IMR-90 (cell line): ENCODE measurements around the gene SOX12. TPM values are rescaled to one million over a fixed set of nuclear protein-coding genes. Genes with fewer than 3 reads are reported as not detected.
A peak's percentile ranks its signal among the peaks of the same experiment; 100 is the strongest.

ENCODE experiments used
- ATAC-seq: fragments of 200-7000 bp; cut with Tn5 transposase; 2 replicates; pipeline ENCODE4 v1.9.1; 2020; ENCODE audit warnings: low read depth, mild to moderate bottlenecking, moderate library complexity
- BruUV-seq: library from RNA; stranded (reverse); fragments of 400-500 nt; replicated peaks from 2 replicates; lab custom pipeline; 2021; lab: Mats Ljungman, UMichigan
- CTCF ChIA-PET: fragments of 300-600 bp; formaldehyde crosslinking; extraction: SDS; loops from one replicate; lab custom pipeline; 2021; ENCODE audit warnings: antibody characterized with exemption; lab: Yijun Ruan, JAX
- POLR2A ChIA-PET: fragments of 300-600 bp; sonication (Branson Sonifier 250); formaldehyde crosslinking; loops from one replicate; lab custom pipeline; 2022; ENCODE audit warnings: antibody characterized with exemption; ENCODE audit not compliant: unreplicated experiment; lab: Charles Lee
- DNase-seq: peaks from one replicate; pipeline ENCODE4 v3.0.0; 2013
- H2AFZ ChIP-seq: replicated peaks from 2 replicates; pipeline ENCODE3; 2013; ENCODE audit warnings: low read length, mild to moderate bottlenecking; ENCODE audit not compliant: poor library complexity
- H2AK5ac ChIP-seq: 2 replicates; pipeline ENCODE4 v1.6.1; 2013; ENCODE audit warnings: low read depth, low read length, inconsistent platforms
- H2AK9ac ChIP-seq: replicated peaks from 2 replicates; pipeline ENCODE3; 2013; ENCODE audit warnings: mild to moderate bottlenecking, low read depth, low read length, moderate library complexity; ENCODE audit not compliant: poor library complexity
- H2BK120ac ChIP-seq: 2 replicates; pipeline ENCODE4 v1.6.1; 2013; ENCODE audit warnings: low read depth, low read length, inconsistent platforms
- H2BK15ac ChIP-seq: 3 replicates; pipeline ENCODE4 v1.6.1; 2013; ENCODE audit warnings: low read depth, low read length, inconsistent platforms
- H2BK20ac ChIP-seq: 2 replicates; pipeline ENCODE4 v1.6.1; 2013; ENCODE audit warnings: low read depth, mild to moderate bottlenecking, inconsistent platforms, low read length, moderate library complexity
- H2BK5ac ChIP-seq: 2 replicates; pipeline ENCODE4 v1.6.1; 2013; ENCODE audit warnings: mild to moderate bottlenecking, low read depth, low read length, inconsistent platforms; ENCODE audit not compliant: poor library complexity, severe bottlenecking
- H3K14ac ChIP-seq: replicated peaks from 2 replicates; pipeline ENCODE4 v1.6.1; 2013; ENCODE audit warnings: low read depth, low read length, inconsistent platforms
- H3K18ac ChIP-seq: 2 replicates; pipeline ENCODE4 v1.6.1; 2013; ENCODE audit warnings: low read depth, low read length, control low read depth
- H3K23ac ChIP-seq: 2 replicates; pipeline ENCODE4 v1.6.1; 2013; ENCODE audit warnings: low read depth, low read length, inconsistent platforms
- H3K27ac ChIP-seq: 2 replicates; pipeline ENCODE4 v1.5.1; 2013; ENCODE audit warnings: mild to moderate bottlenecking, control low read depth, low read length; ENCODE audit not compliant: insufficient read depth
- H3K27me3 ChIP-seq: 2 replicates; pipeline ENCODE4 v1.6.1; 2013; ENCODE audit warnings: low read length; ENCODE audit not compliant: control insufficient read depth, insufficient read depth
- H3K36me3 ChIP-seq: 2 replicates; pipeline ENCODE4 v1.6.1; 2013; ENCODE audit warnings: low read length, mixed read lengths; ENCODE audit not compliant: control insufficient read depth, insufficient read depth
- H3K4ac ChIP-seq: 2 replicates; pipeline ENCODE4 v1.6.1; 2013; ENCODE audit warnings: low read depth, low read length, inconsistent platforms
- H3K4me1 ChIP-seq: 2 replicates; pipeline ENCODE4 v1.6.1; 2013; ENCODE audit warnings: low read length, mixed read lengths; ENCODE audit not compliant: control insufficient read depth, insufficient read depth
- H3K4me2 ChIP-seq: 2 replicates; pipeline ENCODE4 v1.6.1; 2013; ENCODE audit warnings: low read depth, mild to moderate bottlenecking, control low read depth, low read length, moderate library complexity
- H3K4me3 ChIP-seq: 2 replicates; pipeline ENCODE4 v1.5.1; 2013; ENCODE audit warnings: low read depth, mild to moderate bottlenecking, control low read depth, low read length, moderate library complexity; ENCODE audit not compliant: insufficient read depth
- H3K56ac ChIP-seq: 2 replicates; pipeline ENCODE4 v1.6.1; 2013; ENCODE audit warnings: low read length, inconsistent platforms; ENCODE audit not compliant: insufficient read depth; ENCODE audit errors: extremely low read depth
- H3K79me1 ChIP-seq, 2 experiments: 2 replicates each; pipeline ENCODE4 v1.6.1; 2013; ENCODE audit warnings: low read length in 2 of 2, inconsistent platforms in 1 of 2, low read depth in 1 of 2
- H3K9ac ChIP-seq: 2 replicates; pipeline ENCODE4 v1.6.1; 2013; ENCODE audit warnings: low read depth, low read length, control low read depth
- H3K9me1 ChIP-seq: 2 replicates; pipeline ENCODE4 v1.6.1; 2013; ENCODE audit warnings: low read length, inconsistent platforms; ENCODE audit not compliant: insufficient read depth
- H3K9me3 ChIP-seq: 2 replicates; pipeline ENCODE4 v1.6.1; 2013; ENCODE audit warnings: low read length; ENCODE audit not compliant: control insufficient read depth, insufficient read depth
- H4K20me1 ChIP-seq: 2 replicates; pipeline ENCODE4 v1.6.1; 2013; ENCODE audit warnings: low read length, inconsistent platforms; ENCODE audit not compliant: insufficient read depth
- H4K5ac ChIP-seq: 2 replicates; pipeline ENCODE4 v1.6.1; 2013; ENCODE audit warnings: mild to moderate bottlenecking, low read depth, low read length, control low read depth
- H4K8ac ChIP-seq, 2 experiments: 2 replicates each; pipeline ENCODE4 v1.6.1; 2013; ENCODE audit warnings: low read depth in 2 of 2, low read length in 2 of 2, control low read depth in 1 of 2, inconsistent platforms in 1 of 2
- H4K91ac ChIP-seq: 2 replicates; pipeline ENCODE4 v1.6.1; 2013; ENCODE audit warnings: low read depth, low read length, inconsistent platforms; ENCODE audit not compliant: insufficient read depth
- BHLHE40 ChIP-seq: fragments of 150-350 bp; IDR thresholded peaks from 2 replicates; pipeline ENCODE4 v1.6.1; 2016; ENCODE audit warnings: mild to moderate bottlenecking, low read depth, low read length
- CEBPB ChIP-seq: IDR thresholded peaks from 2 replicates; pipeline ENCODE4 v1.6.1; 2012; ENCODE audit warnings: low read depth, low read length, improper control_type of control experiment
- CHD1 ChIP-seq: IDR thresholded peaks from 2 replicates; pipeline ENCODE4 v1.6.1; 2012; ENCODE audit warnings: low read depth, low read length, improper control_type of control experiment
- CTCF ChIP-seq: conservative IDR thresholded peaks from 2 replicates; pipeline ENCODE4 v1.5.1; 2012; ENCODE audit warnings: mild to moderate bottlenecking, low read depth, low read length, improper control_type of control experiment
- FOS ChIP-seq: fragments of 150-350 bp; IDR thresholded peaks from 2 replicates; pipeline ENCODE4 v1.6.1; 2016; ENCODE audit warnings: low read depth, low read length
- MAFK ChIP-seq: IDR thresholded peaks from 2 replicates; pipeline ENCODE4 v1.6.1; 2012; ENCODE audit warnings: low read depth, low read length, improper control_type of control experiment
- MAZ ChIP-seq: IDR thresholded peaks from 2 replicates; pipeline ENCODE4 v1.6.1; 2012; ENCODE audit warnings: low read depth, mild to moderate bottlenecking, low read length, improper control_type of control experiment, moderate library complexity, borderline replicate concordance
- NFE2L2 ChIP-seq: fragments of 150-350 bp; IDR thresholded peaks from 2 replicates; pipeline ENCODE4 v1.6.1; 2016; ENCODE audit warnings: low read depth, mild to moderate bottlenecking, low read length
- POLR2A ChIP-seq: IDR thresholded peaks from 2 replicates; pipeline ENCODE4 v1.6.1; 2012; ENCODE audit warnings: mild to moderate bottlenecking, low read depth, low read length
- RAD21 ChIP-seq: IDR thresholded peaks from 2 replicates; pipeline ENCODE4 v1.6.1; 2012; ENCODE audit warnings: low read length, improper control_type of control experiment
- RCOR1 ChIP-seq: IDR thresholded peaks from 2 replicates; pipeline ENCODE4 v1.6.1; 2012; ENCODE audit warnings: mild to moderate bottlenecking, low read length, improper control_type of control experiment; ENCODE audit not compliant: insufficient replicate concordance
- RFX5 ChIP-seq: IDR thresholded peaks from 2 replicates; pipeline ENCODE4 v1.8.0; 2012; ENCODE audit warnings: low read depth, mild to moderate bottlenecking, low read length, moderate library complexity
- SMC3 ChIP-seq: fragments of 150-350 bp; IDR thresholded peaks from 2 replicates; pipeline ENCODE4 v1.6.1; 2016; ENCODE audit warnings: low read depth, mild to moderate bottlenecking, antibody characterized with exemption, low read length, moderate library complexity
- USF2 ChIP-seq: fragments of 150-350 bp; IDR thresholded peaks from 2 replicates; pipeline ENCODE4 v1.6.1; 2017; ENCODE audit warnings: mild to moderate bottlenecking, antibody characterized with exemption, low read length, low read depth
- WGBS, 2 experiments: methylation state at CpG; one replicate each; pipeline versions ENCODE4 v1.1.5 to v1.1.7; 2013; ENCODE audit warnings: missing lambda C conversion rate in 2 of 2; ENCODE audit not compliant: insufficient read length in 1 of 2; ENCODE audit errors: extremely low coverage in 2 of 2; 5-methylcytosine and 5-hydroxymethylcytosine counted together
- dilution Hi-C: fragments of 300-500 bp; cut with HindIII; formaldehyde crosslinking; loops from one replicate; pipeline ENCODE4 v1.14.3; 2018; ENCODE audit warnings: low sequenced_read_pairs; ENCODE audit not compliant: unreplicated experiment
- in situ Hi-C: fragments of 300-500 bp; cut with MboI; formaldehyde crosslinking; loops from 3 replicates; pipeline ENCODE4 v1.14.3; 2019; ENCODE audit warnings: low sequenced_read_pairs, inconsistent platforms, mixed read lengths
- intact Hi-C: fragments of 100-400 bp; cut with micrococcal nuclease; formaldehyde crosslinking; loops from 2 replicates; pipeline ENCODE4 v1.10.0; 2022
- polyA plus RNA-seq, 3 experiments: library from polyadenylated mRNA; depleted of rRNA; stranded (reverse); fragments of >200 nt; gene quantifications; 2 replicates each; pipeline ENCODE4 v1.2.3, GENCODE V29; 2012; ENCODE audit warnings: low replicate concordance in 1 of 3
- total RNA-seq: library from RNA; depleted of rRNA; stranded (reverse); fragments of >200 nt; gene quantifications from 2 replicates; pipeline ENCODE4 v1.2.3, GENCODE V29; 2012

The SOX12 gene
- total and polyA plus RNA-seq, 2 of the 4 experiments (the other 2 are of a cell fraction): 1.1 to 6.2 TPM

DNA sequence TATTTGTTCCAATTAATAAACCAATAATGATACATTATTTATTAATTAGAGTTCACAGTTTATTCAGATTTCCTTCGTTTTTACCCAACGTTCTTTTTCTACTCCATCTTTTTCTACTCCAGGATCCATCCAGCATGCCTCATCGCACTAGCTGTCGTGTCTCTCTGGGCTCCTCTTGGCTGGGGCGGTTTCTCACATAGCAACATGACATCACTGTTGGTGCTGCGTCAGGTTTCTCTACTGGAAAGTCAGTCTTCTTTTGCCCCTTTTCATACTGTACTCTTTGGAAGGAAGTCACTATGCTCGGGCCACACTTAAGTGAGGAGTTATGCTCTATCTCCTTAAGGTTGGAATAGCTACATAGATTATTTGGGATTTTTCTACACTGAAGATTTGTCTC is 13.7 kb upstream of the SOX12 start:
- in situ Hi-C loops: no loop called here
- no peak for TF ChIP-seq BHLHE40
- TF ChIP-seq CTCF: no peak
- TF ChIP-seq POLR2A: no peak
- TF ChIP-seq USF2: no peak
- no peak for TF ChIP-seq RFX5
- no peak for TF ChIP-seq RCOR1
- TF ChIP-seq SMC3: no peak
- no peak for TF ChIP-seq MAZ
- no peak for TF ChIP-seq RAD21
- no peak for TF ChIP-seq CEBPB
- TF ChIP-seq CHD1: no peak
- no peak for TF ChIP-seq MAFK
- no peak for TF ChIP-seq FOS
- no peak for TF ChIP-seq NFE2L2
- H2BK5ac ChIP-seq: no peak overlapping the region
- H4K8ac ChIP-seq: no peak overlapping the region
- peaks cover 7% of the 10 kb centered on the region; the same call in 1 of the 2 replicates for H3K9me1 ChIP-seq
- no peak overlapping the region for H2AFZ ChIP-seq
- no peak overlapping the region for H3K9ac ChIP-seq
- H3K4me3 ChIP-seq: no peak overlapping the region
- POLR2A ChIA-PET: no interaction called here
- H3K4ac ChIP-seq: no peak overlapping the region
- H3K23ac ChIP-seq: no peak overlapping the region
- H4K91ac ChIP-seq: no peak overlapping the region
- H3K4me1 ChIP-seq: peaks cover 14% of the 10 kb centered on the region
- no peak overlapping the region for H4K5ac ChIP-seq
- H4K20me1 ChIP-seq: no peaks in the 10 kb centered on the region
- no peak overlapping the region for H2BK120ac ChIP-seq
- no peak for DNase-seq
- no peaks in the 10 kb centered on the region for H3K9me3 ChIP-seq
- no peak overlapping the region for H3K14ac ChIP-seq
- no peak overlapping the region for H2BK20ac ChIP-seq
- H3K79me1 ChIP-seq: peaks cover 0 to 4% of the 10 kb centered on the region in 2 experiments; a peak in 1 of 4 replicates
- CTCF ChIA-PET: interaction anchor here (0.8 kb wide), 1 partner anchor 11 kb away, joined by 3 read pairs; no protein-coding TSS in a partner anchor
- no peak for ATAC-seq
- no peak overlapping the region for H3K4me2 ChIP-seq
- H3K56ac ChIP-seq: no peak overlapping the region
- peak overlapping the region; percentile 49; the same call in 1 of the 2 replicates for H2AK5ac ChIP-seq
- no peak overlapping the region for H2AK9ac ChIP-seq
- no peak overlapping the region for H2BK15ac ChIP-seq
- no TSS peak for BruUV-seq
- 86% methylated on average over 4 of the region's 7 CpGs; no CpG with 5 or more reads in 1 of the 2 experiments for WGBS, 2 experiments
- H3K36me3 ChIP-seq: no peaks in the 10 kb centered on the region
- H3K27me3 ChIP-seq: no peaks in the 10 kb centered on the region
- dilution Hi-C loops: no loop called here
- no peak overlapping the region for H3K18ac ChIP-seq
- intact Hi-C loops: loop anchor here (2.0 kb wide), 1 partner anchor 15 kb away; the partner anchor contains the start of gene ZCCHC3
- no peak overlapping the region for H3K27ac ChIP-seq
